ENCODE data around the gene MTA1.

MTA1 gene

DNA sequence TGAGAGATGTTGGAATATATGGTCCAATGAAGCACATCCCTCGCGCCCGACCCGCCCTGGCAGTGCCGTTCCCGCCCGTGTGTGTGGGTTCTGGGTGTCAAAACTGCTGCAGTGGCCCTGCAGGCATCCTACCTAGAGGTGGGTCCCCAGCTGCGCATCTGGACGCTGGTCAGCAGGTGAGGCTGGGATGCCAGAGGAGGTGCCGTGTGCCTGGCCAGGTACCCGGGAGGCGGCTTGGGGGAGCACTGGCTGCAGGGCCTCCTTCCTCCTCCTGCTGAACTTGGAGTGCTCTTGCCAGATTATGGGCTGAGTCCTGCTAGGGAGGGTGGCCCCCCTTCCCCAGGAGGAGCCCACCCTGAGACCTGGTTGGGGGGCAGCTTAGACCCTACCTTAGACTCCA is 5.2 kb downstream of the MTA1 start:
- Histone ChIP-seq H3K9me3 (ENCODE audit: control insufficient read depth in 2 of 2, low read length in 2 of 2) (no peaks in the 10 kb centered on the region), H3K4me1 (ENCODE audit: control insufficient read depth in 2 of 2, insufficient read depth in 2 of 2, low read length in 2 of 2) (peaks cover 7 to 14% of the 10 kb centered on the region in 2 donors)

DNA sequence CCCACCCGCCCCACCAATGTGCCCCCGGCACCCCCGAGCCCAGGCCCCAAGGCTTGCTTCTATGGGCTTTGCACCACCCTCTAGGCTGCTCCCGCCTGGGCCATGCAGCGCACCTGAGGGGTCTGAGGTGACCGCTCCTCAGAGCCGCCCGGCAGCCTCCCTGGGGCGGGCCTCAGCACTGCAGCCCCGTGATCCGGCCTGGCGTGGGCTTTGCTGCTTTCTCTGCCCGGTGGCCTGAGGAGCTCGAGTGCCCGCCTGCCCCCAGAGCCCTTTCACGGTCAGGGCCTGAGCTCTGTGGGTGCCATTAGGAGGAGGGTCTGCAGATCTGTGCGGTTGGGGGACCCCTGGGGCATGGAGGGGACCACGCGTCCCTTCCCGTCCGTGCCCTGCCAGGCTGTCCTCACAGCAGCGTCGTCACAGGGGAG is 6.2 kb downstream of the MTA1 start:
- H3K4me3 ChIP-seq (ENCODE audit: low read length in 2 of 2): no peak overlapping the region
- peaks cover 2 to 10% of the 10 kb centered on the region in 2 donors for H3K4me1 ChIP-seq (ENCODE audit: control insufficient read depth in 2 of 2, insufficient read depth in 2 of 2, low read length in 2 of 2)

More for the DNA sequence above, 5.2 kb downstream of the MTA1 start:
- Histone ChIP-seq H3K36me3 (ENCODE audit: control insufficient read depth in 2 of 2, insufficient read depth in 2 of 2, low read length in 2 of 2) (peaks cover 0 to 6% of the 10 kb centered on the region in 2 donors), H3K4me3 (ENCODE audit: low read length in 2 of 2) (no peak overlapping the region), H3K27me3 (ENCODE audit: control insufficient read depth in 2 of 2, insufficient read depth in 2 of 2, low read length in 2 of 2) (no peaks in the 10 kb centered on the region), H3K9ac (ENCODE audit: low read depth in 1 of 2, low read length in 2 of 2) (no peak overlapping the region), H3K27ac (ENCODE audit: low read depth in 2 of 2, low read length in 2 of 2) (no peak overlapping the region)

DNA sequence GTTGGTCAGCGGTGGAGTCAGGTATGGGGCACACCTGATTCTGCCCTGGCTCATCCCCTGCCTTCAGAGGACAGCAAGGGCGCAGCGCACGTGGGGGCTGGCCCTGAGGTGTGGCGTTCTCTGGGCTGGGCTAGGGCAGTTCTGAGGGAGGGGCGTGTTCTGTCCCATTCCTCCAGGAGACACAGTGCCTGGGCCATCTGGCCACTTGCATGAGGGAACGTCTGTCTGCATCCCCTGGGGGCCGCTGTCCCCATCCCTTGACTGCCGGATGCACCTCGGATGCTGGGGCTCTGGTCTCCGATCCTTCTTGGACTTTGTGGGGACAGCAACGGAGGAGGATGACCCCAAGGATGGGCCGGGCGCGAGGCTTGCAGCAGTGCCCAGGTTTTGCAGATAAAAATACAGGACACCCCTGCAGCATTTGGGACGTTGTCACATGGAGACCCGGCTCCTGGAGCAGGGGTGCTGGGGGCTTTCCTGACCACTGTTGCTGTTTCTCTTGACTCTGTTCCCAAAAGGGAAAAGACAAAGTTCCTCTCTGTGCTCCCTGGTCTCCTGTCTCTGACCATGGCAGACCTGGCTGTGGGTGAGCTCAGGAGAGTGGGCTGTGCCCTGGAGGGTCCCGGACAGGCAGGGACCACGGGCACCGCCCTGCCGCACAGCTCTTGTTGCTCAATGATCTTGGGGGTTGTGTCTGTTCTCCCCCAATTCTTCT is 6.9 kb downstream of the MTA1 start:
- no peak overlapping the region for H3K9ac ChIP-seq (ENCODE audit: low read depth in 1 of 2, low read length in 2 of 2)
- peaks cover 0 to 3% of the 10 kb centered on the region in 2 donors for H3K4me1 ChIP-seq (ENCODE audit: control insufficient read depth in 2 of 2, insufficient read depth in 2 of 2, low read length in 2 of 2)
- no peak overlapping the region for H3K27ac ChIP-seq (ENCODE audit: low read depth in 2 of 2, low read length in 2 of 2)

More for the DNA sequence above, 6.2 kb downstream of the MTA1 start:
- Histone ChIP-seq H3K9me3 (ENCODE audit: control insufficient read depth in 2 of 2, low read length in 2 of 2) (no peaks in the 10 kb centered on the region), H3K9ac (ENCODE audit: low read depth in 1 of 2, low read length in 2 of 2) (no peak overlapping the region), H3K27ac (ENCODE audit: low read depth in 2 of 2, low read length in 2 of 2) (no peak overlapping the region), H3K27me3 (ENCODE audit: control insufficient read depth in 2 of 2, insufficient read depth in 2 of 2, low read length in 2 of 2) (no peaks in the 10 kb centered on the region), H3K36me3 (ENCODE audit: control insufficient read depth in 2 of 2, insufficient read depth in 2 of 2, low read length in 2 of 2) (peaks cover 0 to 6% of the 10 kb centered on the region in 2 donors)

DNA sequence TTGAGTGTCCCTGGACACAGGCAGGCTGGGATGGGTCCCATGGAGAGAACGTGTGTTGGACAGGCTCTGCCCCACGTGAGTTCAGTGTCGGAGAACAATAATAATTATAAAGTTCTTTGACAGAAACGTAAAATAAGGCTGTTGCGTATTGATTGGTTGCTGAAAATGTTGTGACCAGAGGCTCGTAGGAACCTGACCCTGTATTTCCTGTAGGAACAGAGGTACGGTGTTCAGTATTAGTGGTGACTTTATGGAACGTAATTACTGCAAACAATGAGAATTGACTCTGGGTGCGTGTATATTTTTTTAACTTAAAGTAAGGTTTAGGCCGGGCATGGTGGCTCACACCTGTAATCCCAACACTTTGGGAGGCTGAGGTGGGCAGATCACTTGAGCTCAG is 7.8 kb downstream of the MTA1 start:
- H3K36me3 ChIP-seq (ENCODE audit: control insufficient read depth in 2 of 2, insufficient read depth in 2 of 2, low read length in 2 of 2): peaks cover 0 to 6% of the 10 kb centered on the region in 2 donors
- H3K27me3 ChIP-seq (ENCODE audit: control insufficient read depth in 2 of 2, insufficient read depth in 2 of 2, low read length in 2 of 2): no peaks in the 10 kb centered on the region
- H3K27ac ChIP-seq (ENCODE audit: low read depth in 2 of 2, low read length in 2 of 2): no peak overlapping the region
- no peaks in the 10 kb centered on the region for H3K9me3 ChIP-seq (ENCODE audit: control insufficient read depth in 2 of 2, low read length in 2 of 2)
- no peak overlapping the region for H3K4me3 ChIP-seq (ENCODE audit: low read length in 2 of 2)
- H3K4me1 ChIP-seq (ENCODE audit: control insufficient read depth in 2 of 2, insufficient read depth in 2 of 2, low read length in 2 of 2): no peaks in the 10 kb centered on the region
- H3K9ac ChIP-seq (ENCODE audit: low read depth in 1 of 2, low read length in 2 of 2): no peak overlapping the region

More for the DNA sequence above, 6.9 kb downstream of the MTA1 start:
- peaks cover 0 to 6% of the 10 kb centered on the region in 2 donors for H3K36me3 ChIP-seq (ENCODE audit: control insufficient read depth in 2 of 2, insufficient read depth in 2 of 2, low read length in 2 of 2)
- no peaks in the 10 kb centered on the region for H3K27me3 ChIP-seq (ENCODE audit: control insufficient read depth in 2 of 2, insufficient read depth in 2 of 2, low read length in 2 of 2)
- no peak overlapping the region for H3K4me3 ChIP-seq (ENCODE audit: low read length in 2 of 2)
- H3K9me3 ChIP-seq (ENCODE audit: control insufficient read depth in 2 of 2, low read length in 2 of 2): no peaks in the 10 kb centered on the region

DNA sequence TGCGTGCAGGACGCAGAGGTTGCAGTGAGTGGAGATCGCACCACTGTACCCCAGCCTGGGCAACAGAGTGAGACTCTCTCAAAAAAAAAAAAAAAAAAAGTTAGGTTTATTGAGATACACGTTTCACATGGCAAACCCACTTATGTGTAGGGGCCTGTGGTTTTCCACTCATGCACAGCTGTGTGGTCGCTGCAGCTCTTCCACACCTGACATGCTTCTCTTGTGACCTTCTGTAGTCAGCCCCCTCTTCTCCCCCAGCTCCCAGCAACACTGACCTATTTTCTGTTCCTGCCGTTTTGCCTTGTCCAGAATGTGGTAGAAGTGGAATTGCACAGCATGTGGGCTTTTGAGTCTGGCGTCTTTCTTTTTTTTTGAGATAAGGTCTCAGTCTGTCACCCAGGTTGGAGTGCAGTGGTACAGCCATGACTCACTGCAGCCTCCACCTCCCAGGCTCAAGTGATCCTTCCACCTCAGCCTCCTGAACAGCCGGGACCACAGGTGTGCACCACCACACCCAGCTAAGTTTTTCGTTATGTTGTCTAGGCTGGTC is 8.4 kb downstream of the MTA1 start:
- H3K27ac ChIP-seq (ENCODE audit: low read depth in 2 of 2, low read length in 2 of 2): no peak overlapping the region
- no peaks in the 10 kb centered on the region for H3K27me3 ChIP-seq (ENCODE audit: control insufficient read depth in 2 of 2, insufficient read depth in 2 of 2, low read length in 2 of 2)

DNA sequence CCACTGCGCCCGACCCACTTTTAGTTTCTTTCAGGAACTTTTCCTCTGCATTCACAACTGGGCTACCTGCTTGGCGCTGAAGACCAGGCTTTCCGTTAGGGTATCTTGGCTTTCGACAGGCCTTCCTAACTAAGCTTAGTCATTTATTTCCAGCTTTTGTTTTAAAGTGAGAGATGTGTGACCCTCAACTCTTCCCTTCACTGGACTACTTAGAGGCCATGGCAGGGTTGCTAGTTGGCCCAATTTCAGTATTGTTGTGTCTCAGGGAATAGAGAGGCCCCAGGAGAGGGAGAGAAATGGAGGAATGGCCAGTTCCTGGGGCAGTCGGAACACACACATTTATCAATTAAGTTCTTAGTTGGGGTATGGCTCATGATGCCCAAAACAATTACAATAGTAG is 10.4 kb downstream of the MTA1 start:
- no peak overlapping the region for H3K27ac ChIP-seq (ENCODE audit: low read depth in 2 of 2, low read length in 2 of 2)
- H3K9me3 ChIP-seq (ENCODE audit: control insufficient read depth in 2 of 2, low read length in 2 of 2): no peaks in the 10 kb centered on the region
- no peaks in the 10 kb centered on the region for H3K4me1 ChIP-seq (ENCODE audit: control insufficient read depth in 2 of 2, insufficient read depth in 2 of 2, low read length in 2 of 2)
- no peaks in the 10 kb centered on the region for H3K27me3 ChIP-seq (ENCODE audit: control insufficient read depth in 2 of 2, insufficient read depth in 2 of 2, low read length in 2 of 2)
- H3K4me3 ChIP-seq (ENCODE audit: low read length in 2 of 2): no peak overlapping the region
- peaks cover 0 to 6% of the 10 kb centered on the region in 2 donors for H3K36me3 ChIP-seq (ENCODE audit: control insufficient read depth in 2 of 2, insufficient read depth in 2 of 2, low read length in 2 of 2)
- H3K9ac ChIP-seq (ENCODE audit: low read depth in 1 of 2, low read length in 2 of 2): no peak overlapping the region

More for the DNA sequence above, 8.4 kb downstream of the MTA1 start:
- no peaks in the 10 kb centered on the region for H3K9me3 ChIP-seq (ENCODE audit: control insufficient read depth in 2 of 2, low read length in 2 of 2)
- H3K9ac ChIP-seq (ENCODE audit: low read depth in 1 of 2, low read length in 2 of 2): no peak overlapping the region
- H3K4me1 ChIP-seq (ENCODE audit: control insufficient read depth in 2 of 2, insufficient read depth in 2 of 2, low read length in 2 of 2): no peaks in the 10 kb centered on the region
- no peak overlapping the region for H3K4me3 ChIP-seq (ENCODE audit: low read length in 2 of 2)
- H3K36me3 ChIP-seq (ENCODE audit: control insufficient read depth in 2 of 2, insufficient read depth in 2 of 2, low read length in 2 of 2): peaks cover 0 to 6% of the 10 kb centered on the region in 2 donors

DNA sequence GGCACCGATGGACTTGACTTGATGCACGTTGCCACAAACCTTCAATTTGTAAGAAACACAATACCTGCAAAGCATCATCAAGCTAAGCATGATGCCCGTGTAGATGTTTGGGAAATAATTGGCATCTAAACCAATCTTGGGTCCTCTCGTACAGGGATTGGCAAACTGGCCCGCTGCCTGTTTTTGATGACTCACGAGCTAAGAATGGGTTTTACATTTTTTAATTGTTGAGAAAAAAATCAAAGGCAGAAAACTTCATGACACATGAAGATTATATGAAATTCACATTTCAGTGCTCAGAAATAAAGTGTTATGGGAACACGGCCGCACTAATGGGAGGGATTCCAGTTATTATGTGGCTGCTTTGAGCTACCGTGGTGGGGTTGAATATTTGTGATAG is 10.9 kb downstream of the MTA1 start:
- peaks cover 0 to 6% of the 10 kb centered on the region in 2 donors for H3K36me3 ChIP-seq (ENCODE audit: control insufficient read depth in 2 of 2, insufficient read depth in 2 of 2, low read length in 2 of 2)
- H3K9ac ChIP-seq (ENCODE audit: low read depth in 1 of 2, low read length in 2 of 2): no peak overlapping the region
- H3K9me3 ChIP-seq (ENCODE audit: control insufficient read depth in 2 of 2, low read length in 2 of 2): no peaks in the 10 kb centered on the region
- H3K27ac ChIP-seq (ENCODE audit: low read depth in 2 of 2, low read length in 2 of 2): no peak overlapping the region
- H3K27me3 ChIP-seq (ENCODE audit: control insufficient read depth in 2 of 2, insufficient read depth in 2 of 2, low read length in 2 of 2): no peaks in the 10 kb centered on the region
- H3K4me3 ChIP-seq (ENCODE audit: low read length in 2 of 2): no peak overlapping the region
- no peaks in the 10 kb centered on the region for H3K4me1 ChIP-seq (ENCODE audit: control insufficient read depth in 2 of 2, insufficient read depth in 2 of 2, low read length in 2 of 2)

DNA sequence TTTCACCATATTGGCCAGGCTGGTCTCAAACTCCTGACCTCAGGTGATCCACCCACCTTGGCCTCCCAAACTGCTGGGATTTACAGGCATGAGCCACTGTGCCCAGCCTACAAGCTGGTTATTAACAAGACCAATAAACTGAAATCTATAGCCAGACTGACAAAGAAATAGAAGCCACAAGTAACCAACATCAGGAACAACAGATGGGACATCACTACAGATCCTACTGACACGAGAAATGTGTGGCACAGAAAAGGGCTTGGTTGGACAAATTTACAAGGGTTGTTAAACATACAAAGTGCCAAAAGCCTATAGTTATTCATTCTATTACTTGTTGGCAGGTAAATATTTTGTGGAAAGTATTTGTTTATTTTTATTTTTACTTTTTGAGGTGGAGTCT is 11.6 kb downstream of the MTA1 start:
- Histone ChIP-seq H3K9ac (ENCODE audit: low read depth in 1 of 2, low read length in 2 of 2) (no peak overlapping the region), H3K4me3 (ENCODE audit: low read length in 2 of 2) (no peak overlapping the region), H3K36me3 (ENCODE audit: control insufficient read depth in 2 of 2, insufficient read depth in 2 of 2, low read length in 2 of 2) (peaks cover 0 to 6% of the 10 kb centered on the region in 2 donors), H3K9me3 (ENCODE audit: control insufficient read depth in 2 of 2, low read length in 2 of 2) (no peaks in the 10 kb centered on the region), H3K4me1 (ENCODE audit: control insufficient read depth in 2 of 2, insufficient read depth in 2 of 2, low read length in 2 of 2) (no peaks in the 10 kb centered on the region), H3K27me3 (ENCODE audit: control insufficient read depth in 2 of 2, insufficient read depth in 2 of 2, low read length in 2 of 2) (no peaks in the 10 kb centered on the region), H3K27ac (ENCODE audit: low read depth in 2 of 2, low read length in 2 of 2) (no peak overlapping the region)

DNA sequence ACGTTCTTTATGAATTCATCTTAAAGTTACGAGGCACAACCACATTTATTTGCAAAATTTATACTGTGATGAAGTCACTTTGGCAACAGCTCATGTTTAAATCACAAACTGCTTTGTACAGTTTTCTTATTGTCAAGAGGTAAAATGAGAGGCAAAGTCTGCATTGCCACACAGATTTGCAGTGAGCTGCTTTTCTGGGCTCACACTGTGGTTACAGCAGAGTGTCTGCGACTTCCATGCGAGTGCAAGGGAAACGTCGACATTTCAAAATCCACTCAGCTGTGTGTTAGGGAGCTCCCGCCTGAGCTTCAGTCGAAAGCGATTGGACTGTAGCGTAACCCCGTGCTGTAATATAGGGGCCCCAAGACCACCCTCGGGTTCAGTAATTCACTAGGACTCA is 13.0 kb downstream of the MTA1 start:
- Histone ChIP-seq H3K4me1 (ENCODE audit: control insufficient read depth in 2 of 2, insufficient read depth in 2 of 2, low read length in 2 of 2) (no peaks in the 10 kb centered on the region), H3K9ac (ENCODE audit: low read depth in 1 of 2, low read length in 2 of 2) (no peak overlapping the region), H3K9me3 (ENCODE audit: control insufficient read depth in 2 of 2, low read length in 2 of 2) (no peaks in the 10 kb centered on the region), H3K27me3 (ENCODE audit: control insufficient read depth in 2 of 2, insufficient read depth in 2 of 2, low read length in 2 of 2) (no peaks in the 10 kb centered on the region), H3K36me3 (ENCODE audit: control insufficient read depth in 2 of 2, insufficient read depth in 2 of 2, low read length in 2 of 2) (no peaks in the 10 kb centered on the region), H3K27ac (ENCODE audit: low read depth in 2 of 2, low read length in 2 of 2) (no peak overlapping the region), H3K4me3 (ENCODE audit: low read length in 2 of 2) (no peak overlapping the region)

DNA sequence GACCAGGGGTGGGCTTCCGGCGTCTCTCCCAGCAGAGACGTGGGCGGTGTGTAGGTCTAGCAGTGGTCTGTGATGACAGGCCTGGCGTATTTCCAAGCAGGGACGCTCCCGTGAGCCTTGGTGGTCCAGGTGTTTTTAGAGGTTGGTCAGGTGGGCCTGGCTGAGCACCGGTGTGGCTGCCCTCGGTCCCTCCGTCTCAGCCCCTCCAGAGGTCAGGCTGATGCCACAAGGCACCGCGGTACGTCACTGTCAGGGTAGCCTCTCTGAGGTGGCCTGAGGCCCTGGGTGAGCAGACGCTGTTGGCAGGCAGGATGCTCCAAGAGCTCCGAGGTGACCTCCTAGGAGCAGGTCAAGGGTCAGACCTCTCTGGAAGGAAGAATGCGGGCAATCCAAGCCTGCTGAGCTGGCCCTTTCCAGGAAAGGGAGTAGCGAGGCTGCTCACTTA is 13.6 kb downstream of the MTA1 start:
- no peaks in the 10 kb centered on the region for H3K36me3 ChIP-seq (ENCODE audit: control insufficient read depth in 2 of 2, insufficient read depth in 2 of 2, low read length in 2 of 2)
- H3K27ac ChIP-seq (ENCODE audit: low read depth in 2 of 2, low read length in 2 of 2): no peak overlapping the region
- H3K4me1 ChIP-seq (ENCODE audit: control insufficient read depth in 2 of 2, insufficient read depth in 2 of 2, low read length in 2 of 2): no peaks in the 10 kb centered on the region
- H3K9me3 ChIP-seq (ENCODE audit: control insufficient read depth in 2 of 2, low read length in 2 of 2): no peaks in the 10 kb centered on the region
- H3K4me3 ChIP-seq (ENCODE audit: low read length in 2 of 2): no peak overlapping the region
- no peaks in the 10 kb centered on the region for H3K27me3 ChIP-seq (ENCODE audit: control insufficient read depth in 2 of 2, insufficient read depth in 2 of 2, low read length in 2 of 2)
- no peak overlapping the region for H3K9ac ChIP-seq (ENCODE audit: low read depth in 1 of 2, low read length in 2 of 2)

Measured in mucosa of rectum (tissue), 2 donors.